SK-N-SH treated with all-trans-retinoic acid at 6 μM for 48 hours (cell line): ENCODE data around the gene FNDC3A.

ENCODE experiments used
- ATAC-seq: fragments of 200-7000 bp; cut with Tn5 transposase; 3 replicates; pipeline ENCODE4 v1.9.1; 2020; ENCODE audit warnings: mild to moderate bottlenecking, moderate library complexity
- ARNTL ChIP-seq: fragments of 450-650 bp; formaldehyde crosslinking; IDR thresholded peaks from 2 replicates; pipeline ENCODE4 v1.5.0; 2020; ENCODE audit warnings: low read depth, mild to moderate bottlenecking, moderate library complexity, borderline replicate concordance
- BACH2 ChIP-seq: fragments of 250-450 bp; sonication (Bioruptor Pico); IDR thresholded peaks from 2 replicates; pipeline ENCODE4 v1.9.0; 2021; ENCODE audit warnings: mild to moderate bottlenecking, borderline replicate concordance
- CSDC2 ChIP-seq: fragments of 250-450 bp; sonication (Bioruptor Pico); IDR thresholded peaks from 2 replicates; pipeline ENCODE4 v1.5.0; 2020; ENCODE audit warnings: mild to moderate bottlenecking, moderate library complexity
- ESRRG ChIP-seq: fragments of 250-450 bp; sonication (Bioruptor Pico); IDR thresholded peaks from 2 replicates; pipeline ENCODE4 v1.6.1; 2021; ENCODE audit warnings: mild to moderate bottlenecking
- ISL1 ChIP-seq: fragments of 250-450 bp; sonication (Bioruptor Pico); IDR thresholded peaks from 2 replicates; pipeline ENCODE4 v2.1.2; 2022; ENCODE audit warnings: mild to moderate bottlenecking, moderate library complexity
- OSR1 ChIP-seq: fragments of 250-450 bp; sonication (Bioruptor Pico); IDR thresholded peaks from 2 replicates; pipeline ENCODE4 v1.8.0; 2022; ENCODE audit warnings: moderate library complexity, mild to moderate bottlenecking, inconsistent platforms
- PPARA ChIP-seq: fragments of 250-450 bp; sonication (Bioruptor Pico); IDR thresholded peaks from 2 replicates; pipeline ENCODE4 v1.5.0; 2020; ENCODE audit warnings: mild to moderate bottlenecking, borderline replicate concordance
- RARB ChIP-seq: fragments of 250-450 bp; sonication (Bioruptor Pico); IDR thresholded peaks from 2 replicates; pipeline ENCODE4 v1.8.0; 2021; ENCODE audit warnings: mild to moderate bottlenecking, moderate library complexity
- SNAI2 ChIP-seq: fragments of 250-450 bp; sonication (Bioruptor Pico); IDR thresholded peaks from 2 replicates; pipeline ENCODE4 v1.5.0; 2020; ENCODE audit warnings: mild to moderate bottlenecking, moderate library complexity
- TCF4 ChIP-seq: fragments of 250-450 bp; sonication (Bioruptor Pico); IDR thresholded peaks from 2 replicates; pipeline ENCODE4 v1.8.0; 2021; ENCODE audit warnings: mild to moderate bottlenecking, moderate library complexity, borderline replicate concordance
- TOX ChIP-seq: fragments of 250-450 bp; sonication (Bioruptor Pico); IDR thresholded peaks from 2 replicates; pipeline ENCODE4 v1.8.0; 2021; ENCODE audit warnings: mild to moderate bottlenecking, moderate library complexity, borderline replicate concordance
- ZC3H10 ChIP-seq: fragments of 250-450 bp; sonication (Bioruptor Pico); IDR thresholded peaks from 2 replicates; pipeline ENCODE4 v1.5.1; 2021; ENCODE audit warnings: mild to moderate bottlenecking, moderate library complexity
- ZFP3 ChIP-seq: fragments of 250-450 bp; sonication (Bioruptor Pico); IDR thresholded peaks from 2 replicates; pipeline ENCODE4 v1.5.0; 2020; ENCODE audit warnings: mild to moderate bottlenecking, moderate library complexity
- ZNF70 ChIP-seq: fragments of 450-650 bp; formaldehyde crosslinking; IDR thresholded peaks from 2 replicates; pipeline ENCODE4 v1.5.0; 2020; ENCODE audit warnings: mild to moderate bottlenecking, moderate library complexity
- ZNF8 ChIP-seq: fragments of 450-650 bp; formaldehyde crosslinking; IDR thresholded peaks from 2 replicates; pipeline ENCODE4 v1.5.0; 2020; ENCODE audit warnings: mild to moderate bottlenecking, moderate library complexity
- TF ChIP-seq, protein P1 (sequence below): fragments of 250-450 bp; sonication (Bioruptor Pico); IDR thresholded peaks from 2 replicates; pipeline ENCODE4 v1.5.1; 2021; ENCODE audit warnings: mild to moderate bottlenecking, moderate library complexity
- TF ChIP-seq, protein P2 (sequence below): fragments of 250-450 bp; sonication (Bioruptor Pico); IDR thresholded peaks from 2 replicates; pipeline ENCODE4 v1.5.0; 2020; ENCODE audit warnings: mild to moderate bottlenecking, moderate library complexity
- TF ChIP-seq, protein P3 (sequence below): fragments of 250-450 bp; sonication (Bioruptor Pico); IDR thresholded peaks from 2 replicates; pipeline ENCODE4 v1.8.0; 2021; ENCODE audit warnings: low read depth, mild to moderate bottlenecking, moderate library complexity, borderline replicate concordance
- TF ChIP-seq, protein P4 (sequence below): fragments of 250-450 bp; sonication (Bioruptor Pico); IDR thresholded peaks from 2 replicates; pipeline ENCODE4 v1.5.1; 2020; ENCODE audit warnings: low read depth, mild to moderate bottlenecking, moderate library complexity
- TF ChIP-seq, protein P5 (sequence below): fragments of 250-450 bp; sonication (Bioruptor Pico); IDR thresholded peaks from 2 replicates; pipeline ENCODE4 v1.8.0; 2020; ENCODE audit warnings: mild to moderate bottlenecking, moderate library complexity, borderline replicate concordance

FNDC3A gene

DNA sequence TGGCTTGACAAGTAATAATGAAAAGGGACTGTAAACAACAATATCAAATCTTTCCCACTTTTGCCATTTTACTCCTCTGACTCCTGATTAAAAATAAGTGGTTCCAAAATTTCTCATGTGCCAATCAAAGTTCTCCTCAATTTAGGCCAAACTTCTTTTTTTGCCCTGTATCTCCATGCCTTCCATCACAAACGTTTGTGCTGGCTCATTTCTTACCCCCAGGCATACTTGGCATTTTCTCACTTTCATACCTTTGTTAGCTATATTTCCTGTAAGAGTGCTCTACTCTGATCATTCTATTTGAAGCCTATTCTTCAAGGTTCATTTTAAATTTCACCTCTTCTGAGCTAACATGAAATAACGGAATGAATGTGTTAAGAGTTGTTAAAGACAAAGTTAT lies 10.0 kb upstream of the FNDC3A start:
- no peak for ATAC-seq
- TF ChIP-seq TOX (CRISPR knock-in tag) (no peak), ESRRG (no peak), BACH2 (CRISPR knock-in tag) (no peak), ZC3H10 (CRISPR knock-in tag) (no peak), TCF4 (CRISPR knock-in tag) (no peak), ISL1 (CRISPR knock-in tag) (no peak), OSR1 (CRISPR knock-in tag) (no peak), ZNF70 (no peak), ARNTL (CRISPR knock-in tag) (no peak)
- TF ChIP-seq, protein P1, sequence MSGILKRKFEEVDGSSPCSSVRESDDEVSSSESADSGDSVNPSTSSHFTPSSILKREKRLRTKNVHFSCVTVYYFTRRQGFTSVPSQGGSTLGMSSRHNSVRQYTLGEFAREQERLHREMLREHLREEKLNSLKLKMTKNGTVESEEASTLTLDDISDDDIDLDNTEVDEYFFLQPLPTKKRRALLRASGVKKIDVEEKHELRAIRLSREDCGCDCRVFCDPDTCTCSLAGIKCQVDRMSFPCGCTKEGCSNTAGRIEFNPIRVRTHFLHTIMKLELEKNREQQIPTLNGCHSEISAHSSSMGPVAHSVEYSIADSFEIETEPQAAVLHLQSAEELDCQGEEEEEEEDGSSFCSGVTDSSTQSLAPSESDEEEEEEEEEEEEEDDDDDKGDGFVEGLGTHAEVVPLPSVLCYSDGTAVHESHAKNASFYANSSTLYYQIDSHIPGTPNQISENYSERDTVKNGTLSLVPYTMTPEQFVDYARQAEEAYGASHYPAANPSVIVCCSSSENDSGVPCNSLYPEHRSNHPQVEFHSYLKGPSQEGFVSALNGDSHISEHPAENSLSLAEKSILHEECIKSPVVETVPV (CRISPR knock-in tag) = no peak
- TF ChIP-seq, protein P2, sequence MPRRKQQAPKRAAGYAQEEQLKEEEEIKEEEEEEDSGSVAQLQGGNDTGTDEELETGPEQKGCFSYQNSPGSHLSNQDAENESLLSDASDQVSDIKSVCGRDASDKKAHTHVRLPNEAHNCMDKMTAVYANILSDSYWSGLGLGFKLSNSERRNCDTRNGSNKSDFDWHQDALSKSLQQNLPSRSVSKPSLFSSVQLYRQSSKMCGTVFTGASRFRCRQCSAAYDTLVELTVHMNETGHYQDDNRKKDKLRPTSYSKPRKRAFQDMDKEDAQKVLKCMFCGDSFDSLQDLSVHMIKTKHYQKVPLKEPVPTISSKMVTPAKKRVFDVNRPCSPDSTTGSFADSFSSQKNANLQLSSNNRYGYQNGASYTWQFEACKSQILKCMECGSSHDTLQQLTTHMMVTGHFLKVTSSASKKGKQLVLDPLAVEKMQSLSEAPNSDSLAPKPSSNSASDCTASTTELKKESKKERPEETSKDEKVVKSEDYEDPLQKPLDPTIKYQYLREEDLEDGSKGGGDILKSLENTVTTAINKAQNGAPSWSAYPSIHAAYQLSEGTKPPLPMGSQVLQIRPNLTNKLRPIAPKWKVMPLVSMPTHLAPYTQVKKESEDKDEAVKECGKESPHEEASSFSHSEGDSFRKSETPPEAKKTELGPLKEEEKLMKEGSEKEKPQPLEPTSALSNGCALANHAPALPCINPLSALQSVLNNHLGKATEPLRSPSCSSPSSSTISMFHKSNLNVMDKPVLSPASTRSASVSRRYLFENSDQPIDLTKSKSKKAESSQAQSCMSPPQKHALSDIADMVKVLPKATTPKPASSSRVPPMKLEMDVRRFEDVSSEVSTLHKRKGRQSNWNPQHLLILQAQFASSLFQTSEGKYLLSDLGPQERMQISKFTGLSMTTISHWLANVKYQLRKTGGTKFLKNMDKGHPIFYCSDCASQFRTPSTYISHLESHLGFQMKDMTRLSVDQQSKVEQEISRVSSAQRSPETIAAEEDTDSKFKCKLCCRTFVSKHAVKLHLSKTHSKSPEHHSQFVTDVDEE (CRISPR knock-in tag) = no peak
- TF ChIP-seq, protein P3, sequence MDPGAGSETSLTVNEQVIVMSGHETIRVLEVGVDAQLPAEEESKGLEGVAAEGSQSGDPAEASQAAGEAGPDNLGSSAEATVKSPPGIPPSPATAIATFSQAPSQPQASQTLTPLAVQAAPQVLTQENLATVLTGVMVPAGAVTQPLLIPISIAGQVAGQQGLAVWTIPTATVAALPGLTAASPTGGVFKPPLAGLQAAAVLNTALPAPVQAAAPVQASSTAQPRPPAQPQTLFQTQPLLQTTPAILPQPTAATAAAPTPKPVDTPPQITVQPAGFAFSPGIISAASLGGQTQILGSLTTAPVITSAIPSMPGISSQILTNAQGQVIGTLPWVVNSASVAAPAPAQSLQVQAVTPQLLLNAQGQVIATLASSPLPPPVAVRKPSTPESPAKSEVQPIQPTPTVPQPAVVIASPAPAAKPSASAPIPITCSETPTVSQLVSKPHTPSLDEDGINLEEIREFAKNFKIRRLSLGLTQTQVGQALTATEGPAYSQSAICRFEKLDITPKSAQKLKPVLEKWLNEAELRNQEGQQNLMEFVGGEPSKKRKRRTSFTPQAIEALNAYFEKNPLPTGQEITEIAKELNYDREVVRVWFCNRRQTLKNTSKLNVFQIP (CRISPR knock-in tag) = no peak
- TF ChIP-seq, protein P4, sequence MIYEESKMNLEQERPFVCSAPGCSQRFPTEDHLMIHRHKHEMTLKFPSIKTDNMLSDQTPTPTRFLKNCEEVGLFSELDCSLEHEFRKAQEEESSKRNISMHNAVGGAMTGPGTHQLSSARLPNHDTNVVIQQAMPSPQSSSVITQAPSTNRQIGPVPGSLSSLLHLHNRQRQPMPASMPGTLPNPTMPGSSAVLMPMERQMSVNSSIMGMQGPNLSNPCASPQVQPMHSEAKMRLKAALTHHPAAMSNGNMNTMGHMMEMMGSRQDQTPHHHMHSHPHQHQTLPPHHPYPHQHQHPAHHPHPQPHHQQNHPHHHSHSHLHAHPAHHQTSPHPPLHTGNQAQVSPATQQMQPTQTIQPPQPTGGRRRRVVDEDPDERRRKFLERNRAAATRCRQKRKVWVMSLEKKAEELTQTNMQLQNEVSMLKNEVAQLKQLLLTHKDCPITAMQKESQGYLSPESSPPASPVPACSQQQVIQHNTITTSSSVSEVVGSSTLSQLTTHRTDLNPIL (CRISPR knock-in tag) = no peak

DNA sequence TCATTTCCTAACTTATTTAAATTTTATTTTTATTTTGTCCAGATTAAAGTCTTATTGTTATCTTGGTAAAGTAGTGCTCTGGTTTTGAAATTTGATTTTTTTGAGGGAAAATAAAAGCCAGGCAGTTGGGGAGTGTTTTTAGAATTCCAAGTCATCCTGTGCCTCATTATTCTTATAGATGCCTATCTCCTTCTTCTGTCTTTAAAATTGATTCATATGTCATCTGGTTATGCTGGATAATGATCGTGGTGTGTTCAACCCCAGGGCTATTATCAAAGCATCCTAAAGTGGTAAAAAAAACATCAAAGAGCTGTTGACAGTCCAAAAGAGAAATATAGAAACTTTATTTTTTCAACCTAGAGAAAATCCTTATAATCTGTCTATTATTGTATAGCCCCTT lies 6.0 kb upstream of the FNDC3A start:
- TF ChIP-seq, protein P3 (CRISPR knock-in tag) = no peak
- 0 out of 2 replicates have a peak, but pooled peaks have one; percentile 21 for TF ChIP-seq ISL1 (CRISPR knock-in tag)
- ATAC-seq = no peak

DNA sequence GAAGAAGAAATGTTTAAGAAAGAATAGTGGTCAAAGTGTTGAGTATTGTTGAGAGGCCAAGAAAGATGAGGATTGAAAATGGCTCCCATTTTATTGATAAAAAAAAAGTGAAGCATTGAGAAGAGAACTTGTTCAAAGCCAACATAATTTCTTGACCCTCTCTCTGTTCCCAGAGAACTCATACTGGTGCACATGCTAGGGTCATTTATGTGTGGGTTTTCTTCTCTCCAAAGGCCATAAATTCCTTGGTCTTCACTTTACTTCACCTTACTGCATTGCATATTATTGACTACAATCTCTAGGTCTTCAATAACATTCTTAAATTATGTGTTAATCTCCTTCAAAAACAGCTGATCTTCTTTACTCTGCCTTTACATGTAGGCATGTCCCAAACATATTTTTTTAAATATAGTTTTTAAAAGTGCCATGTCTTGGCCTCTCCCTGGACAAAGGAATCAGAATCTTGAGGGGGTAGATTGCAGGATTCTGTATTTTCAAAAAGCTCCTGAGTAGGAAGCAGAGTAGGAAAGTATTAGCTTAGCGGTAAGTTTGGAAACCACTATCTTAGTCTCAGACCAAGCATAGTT lies 1.8 kb upstream of the FNDC3A start:
- no peak for ATAC-seq
- TF ChIP-seq OSR1 (CRISPR knock-in tag) (no peak), ZFP3 (CRISPR knock-in tag) (no peak), SNAI2 (CRISPR knock-in tag) (no peak), ISL1 (CRISPR knock-in tag) (no peak), ARNTL (CRISPR knock-in tag) (no peak), ZNF70 (no peak), ESRRG (no peak), ZNF8 (CRISPR knock-in tag) (no peak), BACH2 (CRISPR knock-in tag) (no peak), CSDC2 (CRISPR knock-in tag) (no peak), RARB (no peak), ZC3H10 (CRISPR knock-in tag) (no peak), PPARA (CRISPR knock-in tag) (no peak)
- TF ChIP-seq, protein P3 (CRISPR knock-in tag) = no peak
- TF ChIP-seq, protein P4 (CRISPR knock-in tag) = no peak
- TF ChIP-seq, protein P5, sequence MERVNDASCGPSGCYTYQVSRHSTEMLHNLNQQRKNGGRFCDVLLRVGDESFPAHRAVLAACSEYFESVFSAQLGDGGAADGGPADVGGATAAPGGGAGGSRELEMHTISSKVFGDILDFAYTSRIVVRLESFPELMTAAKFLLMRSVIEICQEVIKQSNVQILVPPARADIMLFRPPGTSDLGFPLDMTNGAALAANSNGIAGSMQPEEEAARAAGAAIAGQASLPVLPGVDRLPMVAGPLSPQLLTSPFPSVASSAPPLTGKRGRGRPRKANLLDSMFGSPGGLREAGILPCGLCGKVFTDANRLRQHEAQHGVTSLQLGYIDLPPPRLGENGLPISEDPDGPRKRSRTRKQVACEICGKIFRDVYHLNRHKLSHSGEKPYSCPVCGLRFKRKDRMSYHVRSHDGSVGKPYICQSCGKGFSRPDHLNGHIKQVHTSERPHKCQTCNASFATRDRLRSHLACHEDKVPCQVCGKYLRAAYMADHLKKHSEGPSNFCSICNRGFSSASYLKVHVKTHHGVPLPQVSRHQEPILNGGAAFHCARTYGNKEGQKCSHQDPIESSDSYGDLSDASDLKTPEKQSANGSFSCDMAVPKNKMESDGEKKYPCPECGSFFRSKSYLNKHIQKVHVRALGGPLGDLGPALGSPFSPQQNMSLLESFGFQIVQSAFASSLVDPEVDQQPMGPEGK (CRISPR knock-in tag) = no peak
- TF ChIP-seq, protein P1 (CRISPR knock-in tag) = no peak
